OCI-M1 (cell line): ENCODE results near the gene ZNF24.

Experiments used
- DNase-seq: peaks from one replicate; lab custom pipeline; 2025; lab: John Stamatoyannopoulos, UW

Gene ZNF24

GRCh38 chr18:35352778-35353177 is 8.6 kb upstream of the ZNF24 start:
- DNase-seq, result no peak

GRCh38 chr18:35352283-35352682 is 8.1 kb upstream of the ZNF24 start:
- DNase-seq, result no peak

- DNase-seq, result no peak
Measured at GRCh38 chr18:35348001-35348400, 3.8 kb upstream of the ZNF24 start.

- no peak for DNase-seq
Measured at GRCh38 chr18:35345950-35346349, 1.7 kb upstream of the ZNF24 start.

- DNase-seq, result no peak
Measured at GRCh38 chr18:35345460-35345921, 1.3 kb upstream of the ZNF24 start.

GRCh38 chr18:35344736-35345459 is 678 bp upstream of the ZNF24 start:
- no peak for DNase-seq

- peak; percentile 53 for DNase-seq
Measured at GRCh38 chr18:35343488-35343935, 708 bp downstream of the ZNF24 start.

- no peak for DNase-seq
Measured at GRCh38 chr18:35337286-35337685, 6.9 kb downstream of the ZNF24 start.

GRCh38 chr18:35335866-35336265 is 8.4 kb downstream of the ZNF24 start:
- no peak for DNase-seq

GRCh38 chr18:35334821-35335220 is 9.4 kb downstream of the ZNF24 start:
- DNase-seq, result no peak

- peak; percentile 18 for DNase-seq
Measured at GRCh38 chr18:35334212-35334611, 10.0 kb downstream of the ZNF24 start.

GRCh38 chr18:35331367-35332087 is 12.7 kb downstream of the ZNF24 start:
- DNase-seq, result no peak

- no peak for DNase-seq
Measured at GRCh38 chr18:35328868-35329267, 15.4 kb downstream of the ZNF24 start.

GRCh38 chr18:35326695-35327387 is 17.4 kb downstream of the ZNF24 start:
- DNase-seq, result peak; percentile 14

GRCh38 chr18:35324926-35325655 is 19.1 kb downstream of the ZNF24 start:
- DNase-seq, result peak; percentile 9

GRCh38 chr18:35322486-35323458 is 21.4 kb downstream of the ZNF24 start:
- peak; percentile 33 for DNase-seq

GRCh38 chr18:35311496-35311895 is 32.7 kb downstream of the ZNF24 start:
- DNase-seq, result peak; percentile 2

GRCh38 chr18:35306588-35307250 is 37.5 kb downstream of the ZNF24 start:
- no peak for DNase-seq

GRCh38 chr18:35303610-35304009 is 40.6 kb downstream of the ZNF24 start:
- no peak for DNase-seq

- DNase-seq, result no peak
Measured at GRCh38 chr18:35296060-35296459, 48.2 kb downstream of the ZNF24 start.
